PC-3 (cell line): ENCODE data around the gene CELA2B.

Source experiments
- EZH2 ChIP-seq: fragments of 300-600 bp; sonication (generic); IDR thresholded peaks from one replicate; pipeline ENCODE4 v1.6.1; 2017; ENCODE audit warnings: antibody characterized with exemption, mild to moderate bottlenecking, low read length; ENCODE audit not compliant: unreplicated experiment
- EZH2phosphoT487 ChIP-seq: fragments of 300-600 bp; sonication (generic); IDR thresholded peaks from 2 replicates; pipeline ENCODE4 v1.6.1; 2018; ENCODE audit warnings: mild to moderate bottlenecking, antibody characterized with exemption, low read length, borderline replicate concordance
- TF ChIP-seq, protein P1 (sequence below): fragments of 300-600 bp; sonication (generic); conservative IDR thresholded peaks from 2 replicates; pipeline ENCODE4 v1.5.1; 2017; ENCODE audit warnings: antibody characterized with exemption, low read depth, mild to moderate bottlenecking, low read length

DNA sequence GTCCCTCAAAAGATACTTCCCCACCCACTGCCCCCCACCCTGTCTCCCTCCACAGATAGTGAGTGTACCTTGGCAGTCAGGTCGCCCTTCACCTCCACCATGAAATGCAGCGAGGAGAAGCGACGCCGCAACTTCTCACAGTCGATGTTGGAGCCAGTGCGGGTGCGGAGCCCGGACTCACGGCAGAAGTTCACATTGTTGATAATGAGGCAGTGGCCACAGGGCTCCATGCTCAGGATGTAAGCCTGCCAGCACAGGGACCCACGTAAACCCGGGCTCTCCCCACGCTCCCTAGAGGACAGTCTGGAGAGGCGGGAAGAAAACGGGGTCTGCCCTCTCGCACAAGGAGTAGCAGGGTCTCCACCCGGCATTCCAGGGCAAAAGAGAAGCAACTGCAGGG, 30.9 kb downstream of the CELA2B start:
- no peak for TF ChIP-seq EZH2
- TF ChIP-seq, protein P1, sequence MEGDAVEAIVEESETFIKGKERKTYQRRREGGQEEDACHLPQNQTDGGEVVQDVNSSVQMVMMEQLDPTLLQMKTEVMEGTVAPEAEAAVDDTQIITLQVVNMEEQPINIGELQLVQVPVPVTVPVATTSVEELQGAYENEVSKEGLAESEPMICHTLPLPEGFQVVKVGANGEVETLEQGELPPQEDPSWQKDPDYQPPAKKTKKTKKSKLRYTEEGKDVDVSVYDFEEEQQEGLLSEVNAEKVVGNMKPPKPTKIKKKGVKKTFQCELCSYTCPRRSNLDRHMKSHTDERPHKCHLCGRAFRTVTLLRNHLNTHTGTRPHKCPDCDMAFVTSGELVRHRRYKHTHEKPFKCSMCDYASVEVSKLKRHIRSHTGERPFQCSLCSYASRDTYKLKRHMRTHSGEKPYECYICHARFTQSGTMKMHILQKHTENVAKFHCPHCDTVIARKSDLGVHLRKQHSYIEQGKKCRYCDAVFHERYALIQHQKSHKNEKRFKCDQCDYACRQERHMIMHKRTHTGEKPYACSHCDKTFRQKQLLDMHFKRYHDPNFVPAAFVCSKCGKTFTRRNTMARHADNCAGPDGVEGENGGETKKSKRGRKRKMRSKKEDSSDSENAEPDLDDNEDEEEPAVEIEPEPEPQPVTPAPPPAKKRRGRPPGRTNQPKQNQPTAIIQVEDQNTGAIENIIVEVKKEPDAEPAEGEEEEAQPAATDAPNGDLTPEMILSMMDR, result no peak
- TF ChIP-seq EZH2phosphoT487, result no peak
